ENCODE measurements around the gene PRICKLE1. TPM values are rescaled to one million over a fixed set of nuclear protein-coding genes. Genes with fewer than 3 reads are reported as not detected.

Gene PRICKLE1
- total RNA-seq, 2 experiments from 2014 or later: not detected

- H3K27me3 Mint-ChIP-seq: peaks cover 5% of the 10 kb centered on the region
- ChIA-PET CTCF (no interaction called here), POLR2A (no interaction called here)
- ATAC-seq (no peak), DNase-seq (no peak)
- no peak overlapping the region for H3K27ac Mint-ChIP-seq
- H3K9me3 Mint-ChIP-seq: no peaks in the 10 kb centered on the region
- no peaks in the 10 kb centered on the region for H3K4me1 Mint-ChIP-seq (ENCODE audit: low read depth)
- H3K4me3 Mint-ChIP-seq: no peak overlapping the region
- H3K36me3 Mint-ChIP-seq (ENCODE audit: low read depth): no peaks in the 10 kb centered on the region
- no peak for TF ChIP-seq CTCF (IDR thresholded peaks at IDR 0.05)
- intact Hi-C loops (cut with micrococcal nuclease): no loop called here
These were observed 55.2 kb downstream of the PRICKLE1 start for GRCh38 chr12:42534184-42534838.

DNA sequence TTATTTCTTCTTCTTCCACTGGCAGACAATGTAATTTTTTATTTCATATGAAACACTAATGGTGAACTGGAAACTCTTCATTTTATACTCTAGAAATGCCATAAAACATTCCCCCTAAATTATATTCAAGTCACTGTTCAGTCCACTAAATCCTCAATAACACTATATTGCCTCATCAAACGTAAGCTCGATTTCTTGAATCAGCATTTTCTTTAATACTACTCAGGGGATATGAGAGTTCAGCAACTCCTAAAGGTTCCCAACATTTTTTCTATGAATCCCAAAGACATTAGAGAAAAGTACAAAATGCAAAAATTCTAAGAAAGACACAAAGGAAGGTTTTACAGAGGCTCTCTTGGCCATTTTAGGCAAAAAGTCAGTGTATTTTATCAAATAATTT is 59.3 kb downstream of the PRICKLE1 start:
- no peaks in the 10 kb centered on the region for H3K36me3 Mint-ChIP-seq (ENCODE audit: low read depth)
- ATAC-seq: no peak
- H3K9me3 Mint-ChIP-seq: no peaks in the 10 kb centered on the region
- intact Hi-C loops (cut with micrococcal nuclease): no loop called here
- H3K4me1 Mint-ChIP-seq (ENCODE audit: low read depth): no peaks in the 10 kb centered on the region
- ChIA-PET CTCF (no interaction called here), POLR2A (no interaction called here)
- TF ChIP-seq CTCF (IDR thresholded peaks at IDR 0.05): no peak
- no peak for DNase-seq
- H3K27me3 Mint-ChIP-seq: peaks cover 3% of the 10 kb centered on the region
- H3K4me3 Mint-ChIP-seq: no peak overlapping the region
- no peak overlapping the region for H3K27ac Mint-ChIP-seq

DNA sequence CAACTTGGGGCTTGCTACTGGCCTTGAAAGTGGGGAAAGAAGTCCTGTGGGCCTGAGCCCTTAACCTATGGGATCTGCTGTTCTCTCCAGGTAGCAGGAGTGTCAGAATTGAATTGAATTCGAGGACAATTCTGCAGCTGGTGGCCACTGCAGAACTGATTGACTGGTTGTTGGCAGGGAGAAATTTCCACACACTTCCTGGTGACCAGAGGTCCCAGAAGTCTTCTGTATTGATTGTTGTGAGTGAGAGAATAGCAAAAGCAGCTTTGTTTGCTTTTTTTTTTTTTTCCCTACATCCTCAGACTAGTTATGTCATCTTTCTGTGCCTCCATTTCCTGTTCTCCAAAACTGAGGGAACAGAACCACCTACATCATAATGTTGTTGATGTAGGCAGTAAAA is 64.1 kb downstream of the PRICKLE1 start:
- DNase-seq (no peak), ATAC-seq (no peak)
- Mint-ChIP-seq H3K36me3 (ENCODE audit: low read depth) (no peaks in the 10 kb centered on the region), H3K27me3 (peaks cover 2% of the 10 kb centered on the region), H3K4me3 (no peak overlapping the region), H3K4me1 (ENCODE audit: low read depth) (no peaks in the 10 kb centered on the region), H3K9me3 (no peaks in the 10 kb centered on the region), H3K27ac (no peak overlapping the region)
- POLR2A ChIA-PET: no interaction called here
- TF ChIP-seq CTCF (IDR thresholded peaks at IDR 0.05): no peak
- CTCF ChIA-PET: no interaction called here
- intact Hi-C loops (cut with micrococcal nuclease): no loop called here

DNA sequence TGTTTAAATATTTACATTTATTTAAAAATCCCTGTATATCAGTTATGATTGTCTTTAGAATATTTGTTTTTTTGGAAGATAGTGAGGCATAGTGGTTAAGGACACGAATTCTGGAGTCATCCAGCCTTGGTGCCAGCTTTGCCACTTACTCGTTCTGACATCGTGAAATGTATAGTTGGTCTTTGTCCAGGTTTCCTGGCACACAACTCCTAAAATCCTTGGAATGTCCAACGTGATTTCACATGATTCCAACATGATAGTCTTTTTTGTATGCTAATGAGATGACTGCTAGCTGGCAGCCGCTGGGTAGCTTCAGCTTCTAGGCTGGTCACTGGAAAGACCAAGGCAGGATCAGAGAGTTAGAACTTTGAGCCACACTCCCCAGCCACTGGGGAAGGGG is 64.8 kb downstream of the PRICKLE1 start:
- no peak for TF ChIP-seq CTCF (IDR thresholded peaks at IDR 0.05)
- ChIA-PET CTCF (no interaction called here), POLR2A (no interaction called here)
- intact Hi-C loops (cut with micrococcal nuclease): no loop called here
- peaks cover 2% of the 10 kb centered on the region for H3K27me3 Mint-ChIP-seq
- no peaks in the 10 kb centered on the region for H3K36me3 Mint-ChIP-seq (ENCODE audit: low read depth)
- DNase-seq (no peak), ATAC-seq (no peak)
- H3K27ac Mint-ChIP-seq: no peak overlapping the region
- no peaks in the 10 kb centered on the region for H3K9me3 Mint-ChIP-seq
- H3K4me3 Mint-ChIP-seq: no peak overlapping the region
- H3K4me1 Mint-ChIP-seq (ENCODE audit: low read depth): no peaks in the 10 kb centered on the region

GRCh38 chr12:42516573-42516972 is 73.0 kb downstream of the PRICKLE1 start:
- intact Hi-C loops (cut with micrococcal nuclease): no loop called here
- DNase-seq (no peak), ATAC-seq (no peak)
- ChIA-PET POLR2A (interaction anchor here (1.0 kb wide), 1 partner anchor 11 kb away, joined by 3 read pairs; no protein-coding TSS in a partner anchor), CTCF (no interaction called here)
- Mint-ChIP-seq H3K9me3 (peaks cover 3% of the 10 kb centered on the region), H3K27ac (no peak overlapping the region), H3K4me3 (no peak overlapping the region), H3K36me3 (ENCODE audit: low read depth) (no peaks in the 10 kb centered on the region), H3K4me1 (ENCODE audit: low read depth) (no peaks in the 10 kb centered on the region), H3K27me3 (no peaks in the 10 kb centered on the region)
- no peak for TF ChIP-seq CTCF (IDR thresholded peaks at IDR 0.05)
